Astrocyte of the hippocampus (primary cell): ENCODE results near the gene DENND2D.

Source experiments
- DNase-seq: peaks from one replicate; pipeline ENCODE4 v3.0.0; 2011; ENCODE audit warnings: low read depth, low spot score

Gene DENND2D

GRCh38 chr1:111139956-111140679 is 60.3 kb downstream of the DENND2D start, which contains the start of the genes CEPT1 and DRAM2:
CEPT1 (plus strand) TSS chr1:111140223; CDS start chr1:111147715, 7,492 bp downstream.
DRAM2 (minus strand) TSS chr1:111140093; CDS start chr1:111131554, 8,539 bp downstream.
- DNase-seq, result peak; percentile 99

- DNase-seq, result peak; percentile 84
Observed at GRCh38 chr1:111139324-111139955, 61.0 kb downstream of the DENND2D start.
